ENCODE data around the gene TACC2.
A peak's percentile ranks its signal among the peaks of the same experiment; 100 is the strongest.

TACC2 gene

DNA sequence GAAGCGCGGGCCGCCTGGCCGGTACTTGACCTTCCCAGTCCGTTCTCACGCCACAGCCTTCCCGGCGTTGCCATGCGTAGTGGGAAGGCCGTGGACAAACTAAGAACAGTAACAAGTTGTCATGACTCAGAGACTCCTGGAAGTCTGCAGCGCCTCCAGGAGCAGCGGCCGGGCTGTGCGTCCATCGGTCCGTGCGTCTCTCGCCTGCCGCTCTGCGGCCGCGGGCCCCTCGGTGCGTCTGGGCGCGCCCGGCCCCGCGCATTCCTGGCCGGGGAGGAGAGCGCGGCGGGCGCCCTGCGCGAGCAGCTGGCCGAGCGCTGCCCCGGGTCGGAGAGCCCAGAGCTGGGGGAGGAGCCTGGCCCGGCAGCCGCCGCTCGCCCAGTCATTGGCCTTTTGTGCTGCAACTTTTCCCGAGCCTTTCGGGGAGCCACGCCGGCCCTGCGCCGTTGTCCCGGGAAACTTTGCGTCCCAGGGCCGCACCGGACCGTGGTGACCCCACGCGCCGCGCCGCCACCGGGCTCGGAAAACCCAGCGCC lies 123.7 kb downstream of the TACC2 start:
- no peaks in the 10 kb centered on the region for H3K27me3 ChIP-seq (ENCODE audit: control insufficient read depth in 1 of 2, insufficient read depth in 2 of 2, low read length in 2 of 2)
- H3K9me3 ChIP-seq (ENCODE audit: control insufficient read depth in 2 of 2, low read length in 2 of 2) = no peaks in the 10 kb centered on the region
- peaks cover 5% of the 10 kb centered on the region in 2 donors for H3K36me3 ChIP-seq (ENCODE audit: control insufficient read depth in 2 of 2, insufficient read depth in 2 of 2, low read length in 2 of 2)
- H3K4me3 ChIP-seq (ENCODE audit: low read length in 2 of 2) = peak overlapping the region; percentile 58 to 83
- H3K4me1 ChIP-seq (ENCODE audit: control insufficient read depth, insufficient read depth, low read length) = peaks cover 50% of the 10 kb centered on the region
- peak overlapping the region; percentile 93 to 96 for H3K9ac ChIP-seq (ENCODE audit: low read length in 2 of 2)
- H3K27ac ChIP-seq (ENCODE audit: low read length) = peak overlapping the region; percentile 99

DNA sequence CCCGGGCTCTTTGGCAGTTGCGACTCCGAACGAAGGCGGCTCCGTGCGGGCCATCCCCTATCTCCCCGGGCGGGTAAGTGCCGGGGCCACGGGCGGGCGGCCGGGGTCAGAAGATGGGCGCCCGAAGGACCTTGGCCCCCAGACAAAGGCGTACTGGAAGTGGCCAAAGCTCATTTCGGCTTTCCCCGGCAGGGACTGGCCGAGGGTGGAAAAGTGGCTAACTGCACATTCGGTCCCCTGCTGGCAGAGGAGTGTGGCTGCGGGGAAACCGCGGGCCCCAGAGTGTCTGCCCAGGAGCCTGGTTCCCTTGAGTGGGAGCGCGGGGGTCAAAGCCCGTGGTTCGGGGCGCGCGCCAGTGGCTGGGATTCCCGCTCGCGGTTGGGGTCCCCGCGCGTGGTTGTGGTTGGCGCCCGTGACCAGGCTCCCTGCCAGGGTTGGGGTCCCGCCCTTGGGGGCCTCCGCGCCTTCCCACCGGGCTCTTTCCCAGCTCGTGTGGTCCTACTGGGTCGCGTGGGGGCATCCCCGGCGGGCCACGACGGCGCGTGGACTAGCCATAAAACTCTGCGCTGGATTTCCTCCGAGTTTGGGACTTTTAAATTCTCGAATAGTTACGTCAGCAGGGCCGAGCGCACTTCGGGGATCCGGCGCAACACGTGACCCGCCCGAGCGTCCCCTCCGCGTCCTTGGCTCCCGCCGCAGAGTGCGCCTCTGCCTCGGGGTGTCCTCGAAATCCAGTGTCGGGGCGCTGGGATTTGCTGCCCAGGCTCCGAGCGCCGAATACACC lies 124.4 kb downstream of the TACC2 start:
- Histone ChIP-seq H3K36me3 (ENCODE audit: control insufficient read depth in 2 of 2, insufficient read depth in 2 of 2, low read length in 2 of 2) (peaks cover 5% of the 10 kb centered on the region in 2 donors), H3K9ac (ENCODE audit: low read length in 2 of 2) (peak overlapping the region; percentile 93 to 96), H3K27ac (ENCODE audit: low read length) (peak overlapping the region; percentile 99), H3K27me3 (ENCODE audit: control insufficient read depth in 1 of 2, insufficient read depth in 2 of 2, low read length in 2 of 2) (no peaks in the 10 kb centered on the region), H3K9me3 (ENCODE audit: control insufficient read depth in 2 of 2, low read length in 2 of 2) (no peaks in the 10 kb centered on the region), H3K4me3 (ENCODE audit: low read length in 2 of 2) (peak overlapping the region; percentile 58 to 83), H3K4me1 (ENCODE audit: control insufficient read depth, insufficient read depth, low read length) (peaks cover 56% of the 10 kb centered on the region)

DNA sequence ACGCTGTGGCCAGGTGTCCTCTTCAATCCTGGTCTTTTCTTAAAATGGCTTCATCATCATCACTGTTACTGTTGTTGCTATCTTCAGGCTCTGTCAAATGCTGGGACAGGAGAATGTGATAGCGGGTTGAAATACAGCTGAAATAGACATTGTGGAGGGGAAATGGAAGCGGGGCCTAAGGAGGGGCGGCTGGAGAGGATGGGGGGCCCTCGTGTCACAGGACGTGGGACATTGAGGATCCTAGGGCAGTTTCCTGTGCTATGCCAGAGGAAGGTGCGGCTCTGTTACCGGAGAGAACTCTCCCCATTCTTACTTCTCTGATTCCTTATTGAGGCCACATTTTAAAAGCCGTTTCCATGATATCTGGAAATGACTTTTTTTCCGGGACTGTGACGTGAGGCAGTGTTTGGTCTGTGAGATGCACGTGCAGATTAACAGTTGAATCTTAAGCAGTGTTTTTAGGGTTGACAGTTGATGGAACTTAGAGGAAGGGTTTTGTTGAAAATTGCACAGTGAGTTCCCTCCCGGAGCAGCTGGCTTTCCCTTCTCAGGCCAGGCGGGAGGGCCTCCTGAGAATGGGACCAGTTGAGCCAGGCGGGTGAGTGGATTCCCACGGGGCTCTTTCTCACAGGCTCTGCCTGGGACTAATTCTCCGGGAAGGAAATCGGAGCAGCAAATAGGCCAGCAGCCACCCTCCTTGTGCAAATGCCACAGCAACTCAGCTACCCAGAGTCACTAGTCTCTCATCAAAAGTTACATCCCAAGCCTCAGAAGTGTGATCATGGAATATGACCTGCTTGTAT lies 125.2 kb downstream of the TACC2 start:
- Histone ChIP-seq H3K27ac (ENCODE audit: low read length) (peak overlapping the region; percentile 99), H3K9me3 (ENCODE audit: control insufficient read depth in 2 of 2, low read length in 2 of 2) (no peaks in the 10 kb centered on the region), H3K9ac (ENCODE audit: low read length in 2 of 2) (peak overlapping the region; percentile 93 to 96), H3K4me1 (ENCODE audit: control insufficient read depth, insufficient read depth, low read length) (peaks cover 56% of the 10 kb centered on the region), H3K36me3 (ENCODE audit: control insufficient read depth in 2 of 2, insufficient read depth in 2 of 2, low read length in 2 of 2) (peaks cover 5% of the 10 kb centered on the region in 2 donors), H3K4me3 (ENCODE audit: low read length in 2 of 2) (peak overlapping the region; percentile 58 to 83), H3K27me3 (ENCODE audit: control insufficient read depth in 1 of 2, insufficient read depth in 2 of 2, low read length in 2 of 2) (no peaks in the 10 kb centered on the region)

DNA sequence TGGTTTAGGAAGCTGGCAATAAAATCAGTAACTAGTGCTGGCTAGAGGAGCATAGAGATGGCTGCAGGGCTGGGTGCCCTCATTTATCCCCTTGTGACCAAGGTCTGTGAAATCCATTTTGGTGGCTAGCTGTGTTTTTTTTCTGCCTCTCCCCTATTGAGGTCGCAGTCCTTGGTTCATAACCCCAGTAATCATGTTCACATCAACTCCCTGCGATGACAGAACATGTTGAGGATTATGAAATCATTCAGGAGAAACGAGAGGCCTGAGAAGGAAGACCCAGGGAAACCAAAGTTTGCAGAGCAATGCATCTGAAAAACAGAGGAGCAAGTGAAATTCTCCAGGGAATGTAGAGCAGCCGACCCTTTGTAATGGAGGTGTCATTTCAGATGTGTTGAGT lies 126.9 kb downstream of the TACC2 start:
- Histone ChIP-seq H3K9ac (ENCODE audit: low read length in 2 of 2) (peak overlapping the region in 1 of 2 donors; percentile 19), H3K27me3 (ENCODE audit: control insufficient read depth in 1 of 2, insufficient read depth in 2 of 2, low read length in 2 of 2) (no peaks in the 10 kb centered on the region), H3K4me1 (ENCODE audit: control insufficient read depth, insufficient read depth, low read length) (peaks cover 65% of the 10 kb centered on the region), H3K9me3 (ENCODE audit: control insufficient read depth in 2 of 2, low read length in 2 of 2) (no peaks in the 10 kb centered on the region), H3K4me3 (ENCODE audit: low read length in 2 of 2) (peak overlapping the region; percentile 58 to 83), H3K27ac (ENCODE audit: low read length) (peak overlapping the region; percentile 99), H3K36me3 (ENCODE audit: control insufficient read depth in 2 of 2, insufficient read depth in 2 of 2, low read length in 2 of 2) (peaks cover 0 to 1% of the 10 kb centered on the region in 2 donors)

DNA sequence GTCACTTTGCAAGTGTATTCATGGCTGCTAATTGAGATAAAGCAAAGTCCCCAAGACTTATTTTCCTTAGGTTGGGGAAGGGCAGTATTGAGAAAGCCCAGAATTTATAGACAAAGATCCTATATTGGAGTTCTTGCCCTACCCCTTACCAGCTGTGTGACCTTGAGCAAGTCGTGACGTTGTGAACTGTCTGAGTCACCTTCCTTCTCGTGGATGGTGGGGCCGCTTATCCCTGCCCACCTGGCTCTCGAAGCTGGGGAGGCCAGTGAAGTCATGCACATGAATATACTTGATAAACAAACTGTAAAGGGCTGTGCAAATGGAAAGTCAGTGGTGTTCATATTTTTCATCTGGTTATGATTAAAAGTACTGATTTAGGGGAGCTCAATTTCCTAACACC lies 127.4 kb downstream of the TACC2 start:
- Histone ChIP-seq H3K27ac (ENCODE audit: low read length) (peak overlapping the region; percentile 99), H3K27me3 (ENCODE audit: control insufficient read depth in 1 of 2, insufficient read depth in 2 of 2, low read length in 2 of 2) (no peaks in the 10 kb centered on the region), H3K4me1 (ENCODE audit: control insufficient read depth, insufficient read depth, low read length) (peaks cover 65% of the 10 kb centered on the region), H3K9ac (ENCODE audit: low read length in 2 of 2) (peak overlapping the region in 1 of 2 donors; percentile 19), H3K36me3 (ENCODE audit: control insufficient read depth in 2 of 2, insufficient read depth in 2 of 2, low read length in 2 of 2) (peaks cover 3 to 5% of the 10 kb centered on the region in 2 donors), H3K4me3 (ENCODE audit: low read length in 2 of 2) (peak overlapping the region in 1 of 2 donors; percentile 58), H3K9me3 (ENCODE audit: control insufficient read depth in 2 of 2, low read length in 2 of 2) (no peaks in the 10 kb centered on the region)

DNA sequence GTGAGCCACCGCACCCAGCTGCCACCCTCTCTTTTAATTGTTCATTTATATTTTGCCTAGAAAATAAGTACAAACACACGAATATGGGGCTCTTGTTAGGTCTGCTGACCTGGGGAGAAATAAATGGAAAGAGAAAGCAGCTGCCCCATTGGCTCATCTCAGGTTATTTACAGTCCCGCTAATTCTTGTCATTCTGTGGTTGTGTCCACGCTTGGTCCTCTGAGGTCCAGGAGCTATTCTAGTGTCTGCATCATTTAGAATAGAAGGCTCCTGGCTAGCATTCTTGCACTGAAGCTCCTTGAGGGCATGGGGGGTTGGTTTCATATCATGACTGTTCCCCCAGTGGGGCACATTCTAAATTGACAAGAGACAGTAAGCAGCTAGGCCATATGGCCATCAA lies 128.5 kb downstream of the TACC2 start:
- Histone ChIP-seq H3K9ac (ENCODE audit: low read length in 2 of 2) (no peak overlapping the region), H3K4me3 (ENCODE audit: low read length in 2 of 2) (no peak overlapping the region), H3K4me1 (ENCODE audit: control insufficient read depth, insufficient read depth, low read length) (peaks cover 60% of the 10 kb centered on the region), H3K27me3 (ENCODE audit: control insufficient read depth in 1 of 2, insufficient read depth in 2 of 2, low read length in 2 of 2) (no peaks in the 10 kb centered on the region), H3K9me3 (ENCODE audit: control insufficient read depth in 2 of 2, low read length in 2 of 2) (no peaks in the 10 kb centered on the region), H3K27ac (ENCODE audit: low read length) (no peak overlapping the region), H3K36me3 (ENCODE audit: control insufficient read depth in 2 of 2, insufficient read depth in 2 of 2, low read length in 2 of 2) (peaks cover 3 to 5% of the 10 kb centered on the region in 2 donors)

DNA sequence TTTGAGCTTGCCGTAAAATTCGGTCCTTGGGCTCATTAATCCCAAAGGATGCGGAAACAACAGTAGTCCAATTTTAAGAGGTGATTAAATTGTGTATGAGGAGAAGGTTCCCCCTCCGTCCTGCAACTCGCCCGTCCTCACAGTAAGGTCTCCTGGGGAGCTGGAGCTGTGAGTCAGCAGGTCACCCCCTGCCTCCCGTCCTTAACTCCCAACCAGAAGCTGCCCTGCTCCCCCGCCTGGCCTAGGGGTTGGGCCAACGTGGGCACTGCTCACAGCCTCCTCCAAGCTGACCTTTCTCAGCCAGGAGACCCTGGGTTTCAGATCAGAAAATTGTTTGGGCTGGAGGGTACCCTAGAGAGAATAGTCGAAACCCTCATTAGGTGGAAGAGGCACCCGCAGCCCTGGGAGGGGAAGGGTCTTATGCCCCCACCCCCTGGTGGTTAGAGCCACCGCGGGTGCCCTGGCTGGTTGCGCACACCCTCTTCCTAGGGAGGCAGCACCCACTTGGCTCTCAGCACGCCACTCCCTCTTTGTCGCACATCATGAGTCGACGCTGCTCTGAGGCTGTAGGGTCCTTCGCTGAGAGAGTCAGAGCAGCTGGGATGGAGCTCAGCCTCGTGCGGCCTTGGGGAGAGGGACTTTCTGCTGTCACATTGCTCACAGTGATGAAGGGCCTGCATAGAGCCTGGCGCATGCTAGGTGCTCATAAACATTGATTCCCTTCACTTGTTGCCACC lies 131.2 kb downstream of the TACC2 start:
- H3K9ac ChIP-seq (ENCODE audit: low read length in 2 of 2) = no peak overlapping the region
- peaks cover 3 to 5% of the 10 kb centered on the region in 2 donors for H3K36me3 ChIP-seq (ENCODE audit: control insufficient read depth in 2 of 2, insufficient read depth in 2 of 2, low read length in 2 of 2)
- H3K27ac ChIP-seq (ENCODE audit: low read length) = no peak overlapping the region
- peaks cover 41% of the 10 kb centered on the region for H3K4me1 ChIP-seq (ENCODE audit: control insufficient read depth, insufficient read depth, low read length)
- H3K4me3 ChIP-seq (ENCODE audit: low read length in 2 of 2) = no peak overlapping the region
- no peaks in the 10 kb centered on the region for H3K27me3 ChIP-seq (ENCODE audit: control insufficient read depth in 1 of 2, insufficient read depth in 2 of 2, low read length in 2 of 2)
- no peaks in the 10 kb centered on the region for H3K9me3 ChIP-seq (ENCODE audit: control insufficient read depth in 2 of 2, low read length in 2 of 2)

DNA sequence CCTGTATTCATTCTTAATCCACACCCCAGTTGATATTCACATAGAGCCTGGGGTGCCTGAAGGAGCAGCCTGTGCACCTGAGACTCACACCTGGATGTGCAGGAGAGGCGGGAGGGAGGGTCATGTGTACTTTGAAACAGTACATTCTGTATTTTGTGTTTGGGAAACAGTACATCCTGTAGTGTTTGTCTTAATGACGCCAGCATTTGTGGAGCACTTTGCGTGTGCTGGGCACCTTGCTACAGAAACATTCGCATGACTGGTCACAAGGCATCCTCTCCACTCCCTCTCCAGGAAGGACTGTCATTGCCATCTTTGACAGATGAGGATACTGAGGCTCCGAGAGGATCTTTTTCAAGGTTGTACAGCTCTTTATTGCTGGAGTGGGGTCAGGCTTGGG lies 132.1 kb downstream of the TACC2 start:
- no peaks in the 10 kb centered on the region for H3K9me3 ChIP-seq (ENCODE audit: control insufficient read depth in 2 of 2, low read length in 2 of 2)
- peaks cover 32% of the 10 kb centered on the region for H3K4me1 ChIP-seq (ENCODE audit: control insufficient read depth, insufficient read depth, low read length)
- no peak overlapping the region for H3K4me3 ChIP-seq (ENCODE audit: low read length in 2 of 2)
- no peak overlapping the region for H3K9ac ChIP-seq (ENCODE audit: low read length in 2 of 2)
- H3K27me3 ChIP-seq (ENCODE audit: control insufficient read depth in 1 of 2, insufficient read depth in 2 of 2, low read length in 2 of 2) = no peaks in the 10 kb centered on the region
- H3K36me3 ChIP-seq (ENCODE audit: control insufficient read depth in 2 of 2, insufficient read depth in 2 of 2, low read length in 2 of 2) = peaks cover 3 to 5% of the 10 kb centered on the region in 2 donors
- H3K27ac ChIP-seq (ENCODE audit: low read length) = no peak overlapping the region

DNA sequence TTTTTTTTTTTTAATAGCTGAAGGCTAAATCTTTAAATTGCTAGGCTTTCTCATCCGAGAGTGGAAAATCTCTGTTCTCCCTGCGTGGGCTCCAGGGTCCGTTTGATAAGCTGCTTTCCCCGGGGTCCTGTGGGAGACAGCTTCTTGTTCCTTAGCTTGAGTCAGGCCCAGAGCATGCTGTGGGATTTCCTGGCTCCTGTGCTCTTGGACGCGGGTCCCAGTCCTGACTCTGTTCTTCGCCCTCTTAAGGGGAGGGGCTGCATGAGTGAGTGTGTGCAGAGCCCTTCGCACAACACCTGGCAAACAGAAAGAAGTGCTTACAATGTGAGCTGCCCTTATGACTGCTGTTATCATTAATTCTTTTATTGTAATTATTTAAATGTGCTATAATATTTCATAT lies 133.5 kb downstream of the TACC2 start:
- Histone ChIP-seq H3K36me3 (ENCODE audit: control insufficient read depth in 2 of 2, insufficient read depth in 2 of 2, low read length in 2 of 2) (peaks cover 3 to 5% of the 10 kb centered on the region in 2 donors), H3K4me1 (ENCODE audit: control insufficient read depth, insufficient read depth, low read length) (peaks cover 36% of the 10 kb centered on the region), H3K27me3 (ENCODE audit: control insufficient read depth in 1 of 2, insufficient read depth in 2 of 2, low read length in 2 of 2) (no peaks in the 10 kb centered on the region), H3K9ac (ENCODE audit: low read length in 2 of 2) (no peak overlapping the region), H3K9me3 (ENCODE audit: control insufficient read depth in 2 of 2, low read length in 2 of 2) (peaks cover 0 to 2% of the 10 kb centered on the region in 2 donors), H3K27ac (ENCODE audit: low read length) (no peak overlapping the region), H3K4me3 (ENCODE audit: low read length in 2 of 2) (no peak overlapping the region)

DNA sequence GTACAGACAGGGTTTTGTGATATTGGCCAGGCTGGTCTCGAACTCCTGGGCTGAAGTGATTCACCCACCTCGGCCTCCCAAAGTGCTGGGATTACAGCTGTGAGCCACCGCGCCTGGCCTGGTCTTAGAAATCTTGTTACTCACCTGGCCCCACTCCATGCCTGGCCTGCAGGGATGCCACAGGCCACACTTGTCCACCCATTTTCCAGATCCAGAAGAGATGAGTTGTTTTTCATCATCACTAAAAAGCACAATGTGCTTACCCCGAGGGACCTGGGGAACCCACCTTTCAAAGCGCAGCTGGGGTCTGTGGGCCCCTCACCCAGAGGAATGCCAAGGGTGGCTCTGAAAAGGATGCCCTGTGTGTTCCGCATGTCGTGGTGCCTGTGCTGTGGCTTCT lies 134.2 kb downstream of the TACC2 start:
- Histone ChIP-seq H3K27me3 (ENCODE audit: control insufficient read depth in 1 of 2, insufficient read depth in 2 of 2, low read length in 2 of 2) (no peaks in the 10 kb centered on the region), H3K4me1 (ENCODE audit: control insufficient read depth, insufficient read depth, low read length) (peaks cover 38% of the 10 kb centered on the region), H3K9ac (ENCODE audit: low read length in 2 of 2) (no peak overlapping the region), H3K9me3 (ENCODE audit: control insufficient read depth in 2 of 2, low read length in 2 of 2) (peaks cover 0 to 2% of the 10 kb centered on the region in 2 donors), H3K27ac (ENCODE audit: low read length) (no peak overlapping the region), H3K4me3 (ENCODE audit: low read length in 2 of 2) (no peak overlapping the region), H3K36me3 (ENCODE audit: control insufficient read depth in 2 of 2, insufficient read depth in 2 of 2, low read length in 2 of 2) (peaks cover 3 to 5% of the 10 kb centered on the region in 2 donors)
